ENCODE measurements around the gene ERI2.

The ERI2 gene

DNA sequence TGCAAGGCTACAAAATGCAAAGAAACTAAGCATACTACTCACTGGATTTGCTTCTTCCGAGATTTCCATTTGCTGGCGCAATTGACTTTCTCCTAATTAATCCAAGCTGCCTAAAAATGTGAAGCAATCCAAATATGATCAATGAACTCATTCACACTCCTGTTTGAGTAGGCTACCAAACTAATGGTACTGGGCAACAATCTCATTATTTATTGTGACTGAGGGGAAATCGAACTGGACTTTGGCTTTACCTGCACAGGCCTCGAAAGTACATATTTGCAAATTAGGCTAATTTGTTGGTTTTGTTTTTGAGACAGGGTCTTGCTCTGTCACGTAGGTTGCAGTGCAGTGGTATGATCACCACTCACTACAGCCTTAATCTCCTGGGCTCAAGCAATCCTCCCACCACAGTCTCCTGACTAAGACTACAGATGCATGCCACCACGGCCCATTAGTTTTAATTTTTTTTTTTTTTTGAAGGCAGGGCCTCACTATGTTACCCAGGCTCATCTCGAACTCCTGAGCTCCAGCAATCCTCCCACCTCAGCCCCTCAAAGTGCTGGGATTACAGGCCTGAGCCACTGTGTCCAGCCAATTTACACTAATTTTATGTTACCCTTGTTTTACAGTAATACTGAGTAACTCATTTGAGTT, 2.6 kb downstream of the ERI2 start:
- TF ChIP-seq EZH2 (IDR thresholded peaks at IDR 0.05), result no peak
- TF ChIP-seq POLR2AphosphoS5 (IDR thresholded peaks at IDR 0.05; ENCODE audit: borderline replicate concordance, low read depth, low read length), result no peak
- Histone ChIP-seq H3K9me3 (ENCODE audit: low read depth, low read length) (no peaks in the 10 kb centered on the region), H3K4me3 (no peak overlapping the region), H3K27ac (no peak overlapping the region; the same call in 1 of the 2 replicates), H3K9ac (ENCODE audit: insufficient read length) (no peak overlapping the region), H3K36me3 (ENCODE audit: insufficient read depth, low read length) (peaks cover 8% of the 10 kb centered on the region)
- no peak for DNase-seq (ENCODE audit: low read depth, low spot score)

DNA sequence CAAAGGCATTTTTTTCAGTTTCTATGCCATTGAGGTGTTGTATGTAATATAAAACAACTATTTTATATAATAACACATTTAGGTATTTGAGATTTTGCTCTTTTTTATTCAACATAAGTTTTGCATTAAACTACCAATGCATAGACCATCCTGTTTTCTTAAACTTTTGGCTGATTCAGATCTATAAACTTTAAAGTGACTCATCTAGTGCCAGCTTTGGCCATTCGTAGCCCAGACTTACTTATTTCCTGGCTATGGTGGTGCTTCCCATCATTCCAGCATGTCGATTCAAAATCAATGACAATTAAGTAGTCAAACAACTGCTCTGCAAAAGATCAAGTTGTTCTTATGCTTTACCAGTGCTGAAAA, 3.1 kb downstream of the ERI2 start:
- Histone ChIP-seq H3K4me3 (no peak overlapping the region), H3K9me3 (ENCODE audit: low read depth, low read length) (no peaks in the 10 kb centered on the region), H3K9ac (ENCODE audit: insufficient read length) (no peak overlapping the region), H3K27ac (no peak overlapping the region), H3K36me3 (ENCODE audit: insufficient read depth, low read length) (peaks cover 13% of the 10 kb centered on the region)
- DNase-seq (ENCODE audit: low read depth, low spot score), result no peak
- TF ChIP-seq EZH2 (IDR thresholded peaks at IDR 0.05) (no peak), POLR2AphosphoS5 (IDR thresholded peaks at IDR 0.05; ENCODE audit: borderline replicate concordance, low read depth, low read length) (no peak), FOXP2 (optimal IDR thresholded peaks at IDR 0.05; ENCODE audit: control extremely low read depth, extremely low read length, insufficient read depth) (no peak)

DNA sequence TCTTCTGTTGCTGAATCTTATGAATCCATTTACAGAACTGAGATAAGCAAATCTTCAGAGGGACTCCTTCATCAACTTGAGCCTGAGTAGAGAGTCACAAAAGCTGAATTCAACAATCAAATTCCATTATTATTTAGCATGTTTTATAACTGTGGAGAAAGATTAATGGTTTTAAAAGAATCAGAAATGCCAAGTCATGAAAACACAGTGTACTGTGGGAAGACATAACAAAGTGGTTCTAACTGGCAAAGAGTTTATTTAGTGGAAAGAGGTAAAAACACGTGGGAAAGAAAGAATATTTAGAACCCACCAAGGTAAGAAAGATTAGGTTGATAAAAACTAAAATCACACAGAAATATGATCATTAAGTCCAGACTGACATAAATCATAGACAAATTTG, 5.0 kb downstream of the ERI2 start:
- TF ChIP-seq FOXP2 (optimal IDR thresholded peaks at IDR 0.05; ENCODE audit: control extremely low read depth, extremely low read length, insufficient read depth) (no peak), EZH2 (IDR thresholded peaks at IDR 0.05) (no peak), POLR2AphosphoS5 (IDR thresholded peaks at IDR 0.05; ENCODE audit: borderline replicate concordance, low read depth, low read length) (no peak)
- H3K36me3 ChIP-seq (ENCODE audit: insufficient read depth, low read length), result peaks cover 20% of the 10 kb centered on the region

DNA sequence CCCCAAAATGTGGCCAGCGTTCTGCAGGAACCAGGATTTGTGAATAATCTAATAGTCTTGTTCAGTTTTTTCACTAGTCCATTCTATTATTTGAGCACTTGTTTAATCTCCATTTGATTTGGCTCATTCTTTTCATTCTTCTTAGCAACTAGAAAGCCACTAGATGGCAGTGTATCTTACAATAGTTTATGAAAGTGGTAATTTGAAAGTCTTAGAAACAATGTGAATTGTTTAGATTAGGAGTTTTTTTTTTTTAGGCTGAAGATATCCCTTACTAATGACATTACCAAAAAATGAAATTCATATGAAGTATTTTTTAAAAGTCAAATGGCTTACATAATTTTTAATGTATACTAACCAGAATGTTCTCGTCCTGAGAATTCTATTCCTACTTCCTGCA, 6.7 kb downstream of the ERI2 start:
- no peak for DNase-seq (ENCODE audit: low read depth, low spot score)
- no peak for TF ChIP-seq POLR2AphosphoS5 (IDR thresholded peaks at IDR 0.05; ENCODE audit: borderline replicate concordance, low read depth, low read length)
- TF ChIP-seq FOXP2 (optimal IDR thresholded peaks at IDR 0.05; ENCODE audit: control extremely low read depth, extremely low read length, insufficient read depth), result no peak
- no peak for TF ChIP-seq EZH2 (IDR thresholded peaks at IDR 0.05)
- peaks cover 20% of the 10 kb centered on the region for H3K36me3 ChIP-seq (ENCODE audit: insufficient read depth, low read length)

More for the DNA sequence above, 5.0 kb downstream of the ERI2 start:
- H3K9me3 ChIP-seq (ENCODE audit: low read depth, low read length), result no peaks in the 10 kb centered on the region
- no peak overlapping the region for H3K9ac ChIP-seq (ENCODE audit: insufficient read length)
- H3K4me3 ChIP-seq, result no peak overlapping the region
- no peak for DNase-seq (ENCODE audit: low read depth, low spot score)
- H3K27ac ChIP-seq, result no peak overlapping the region

DNA sequence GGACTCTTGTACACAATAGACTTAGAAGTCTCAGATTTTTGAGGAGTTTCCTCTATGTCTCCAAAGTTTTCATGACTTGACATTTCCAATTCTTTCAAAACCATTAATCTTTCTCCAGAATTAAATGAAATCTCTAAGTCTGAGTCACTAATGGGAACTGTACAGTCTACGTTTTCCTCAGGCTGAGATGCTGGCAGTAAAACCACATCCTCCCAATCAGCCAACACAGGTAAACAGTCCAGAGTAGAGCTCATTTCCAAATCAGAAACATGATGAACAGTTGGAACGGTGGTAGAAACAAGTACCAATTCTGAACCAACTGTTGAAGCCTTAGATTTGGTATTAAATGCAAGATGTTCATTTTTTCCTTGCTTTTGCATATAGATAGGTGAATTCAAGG, 7.9 kb downstream of the ERI2 start:
- H3K9me3 ChIP-seq (ENCODE audit: low read depth, low read length), result no peaks in the 10 kb centered on the region
- peaks cover 20% of the 10 kb centered on the region for H3K36me3 ChIP-seq (ENCODE audit: insufficient read depth, low read length)
- TF ChIP-seq POLR2AphosphoS5 (IDR thresholded peaks at IDR 0.05; ENCODE audit: borderline replicate concordance, low read depth, low read length) (no peak), EZH2 (IDR thresholded peaks at IDR 0.05) (no peak), FOXP2 (optimal IDR thresholded peaks at IDR 0.05; ENCODE audit: control extremely low read depth, extremely low read length, insufficient read depth) (no peak)
- DNase-seq (ENCODE audit: low read depth, low spot score), result no peak
- no peak overlapping the region for H3K4me3 ChIP-seq
- no peak overlapping the region for H3K27ac ChIP-seq
- no peak overlapping the region for H3K9ac ChIP-seq (ENCODE audit: insufficient read length)

More for the DNA sequence above, 6.7 kb downstream of the ERI2 start:
- Histone ChIP-seq H3K4me3 (no peak overlapping the region), H3K27ac (no peak overlapping the region), H3K9ac (ENCODE audit: insufficient read length) (no peak overlapping the region), H3K9me3 (ENCODE audit: low read depth, low read length) (no peaks in the 10 kb centered on the region)

DNA sequence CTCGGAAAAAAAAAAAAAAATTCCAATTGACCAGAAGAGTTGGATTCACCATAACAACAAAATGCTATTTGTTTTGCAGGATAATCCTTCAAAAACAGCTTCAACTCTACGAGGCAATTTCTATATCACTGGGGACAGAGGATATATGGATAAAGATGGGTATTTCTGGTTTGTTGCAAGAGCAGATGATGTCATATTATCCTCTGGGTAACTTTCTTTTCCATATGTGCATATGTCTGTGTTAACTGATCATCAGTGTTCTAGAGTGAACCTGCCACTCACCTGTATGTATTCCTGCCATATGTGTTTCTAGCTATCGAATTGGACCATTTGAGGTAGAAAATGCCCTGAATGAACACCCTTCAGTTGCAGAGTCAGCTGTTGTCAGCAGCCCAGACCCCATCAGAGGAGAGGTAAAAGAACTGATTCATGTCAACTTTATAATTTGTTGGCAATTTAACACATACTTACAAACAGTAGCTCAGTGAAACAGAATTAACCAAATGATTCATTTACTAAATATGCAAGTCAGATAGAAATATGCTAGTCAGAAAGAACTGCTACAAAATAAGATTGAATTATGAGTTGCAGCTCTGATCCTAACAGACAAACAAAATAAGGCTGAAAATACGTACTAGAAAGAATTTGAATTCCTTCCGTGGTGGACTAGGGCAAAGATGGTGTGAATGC, 14.2 kb downstream of the ERI2 start:
- Histone ChIP-seq H3K4me3 (no peak overlapping the region), H3K9ac (ENCODE audit: insufficient read length) (no peak overlapping the region), H3K36me3 (ENCODE audit: insufficient read depth, low read length) (no peaks in the 10 kb centered on the region), H3K9me3 (ENCODE audit: low read depth, low read length) (no peaks in the 10 kb centered on the region), H3K27ac (no peak overlapping the region)
- TF ChIP-seq POLR2AphosphoS5 (IDR thresholded peaks at IDR 0.05; ENCODE audit: borderline replicate concordance, low read depth, low read length), result no peak
- no peak for TF ChIP-seq FOXP2 (optimal IDR thresholded peaks at IDR 0.05; ENCODE audit: control extremely low read depth, extremely low read length, insufficient read depth)
- no peak for TF ChIP-seq EZH2 (IDR thresholded peaks at IDR 0.05)
- no peak for DNase-seq (ENCODE audit: low read depth, low spot score)

DNA sequence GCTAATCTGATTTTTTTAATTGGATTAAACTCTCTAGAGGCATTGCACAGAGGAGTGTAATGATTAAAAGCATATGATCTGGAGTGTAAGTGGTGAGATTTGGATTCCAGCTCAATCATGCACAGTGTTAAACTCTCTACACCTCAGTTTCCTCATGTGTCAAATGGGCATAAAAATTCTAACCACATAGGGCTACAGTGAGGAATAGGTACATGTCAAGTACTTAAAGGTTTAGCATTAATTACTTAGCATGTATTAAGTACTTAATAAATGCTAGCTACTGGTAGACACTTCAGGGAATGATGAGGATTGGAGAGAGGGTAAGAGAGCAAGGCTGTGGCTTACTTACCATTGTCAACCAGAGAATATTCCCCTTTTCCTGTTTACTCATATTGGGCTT, 17.1 kb downstream of the ERI2 start:
- no peak for DNase-seq (ENCODE audit: low read depth, low spot score)
- Histone ChIP-seq H3K9me3 (ENCODE audit: low read depth, low read length) (no peaks in the 10 kb centered on the region), H3K9ac (ENCODE audit: insufficient read length) (no peak overlapping the region), H3K27ac (no peak overlapping the region), H3K4me3 (no peak overlapping the region), H3K36me3 (ENCODE audit: insufficient read depth, low read length) (no peaks in the 10 kb centered on the region)
- TF ChIP-seq POLR2AphosphoS5 (IDR thresholded peaks at IDR 0.05; ENCODE audit: borderline replicate concordance, low read depth, low read length) (no peak), EZH2 (IDR thresholded peaks at IDR 0.05) (no peak), FOXP2 (optimal IDR thresholded peaks at IDR 0.05; ENCODE audit: control extremely low read depth, extremely low read length, insufficient read depth) (no peak)

DNA sequence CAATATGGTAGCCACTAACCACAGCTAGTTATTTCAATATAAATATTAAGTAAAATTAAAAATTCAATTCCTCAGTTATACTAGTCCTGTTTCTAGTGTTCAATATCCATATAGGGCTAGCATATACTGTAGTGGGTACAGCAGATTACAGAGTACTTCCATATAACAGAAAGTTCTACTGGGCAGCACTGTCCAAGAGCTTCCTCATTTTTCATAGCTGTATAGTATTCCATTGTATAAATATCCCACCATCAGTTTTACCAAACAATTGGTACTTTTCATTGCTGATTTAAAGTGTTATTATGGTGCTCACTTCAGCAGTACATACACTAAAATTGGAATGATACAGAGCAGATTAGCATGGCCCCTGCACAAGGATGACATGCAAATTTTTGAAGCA, 22.1 kb downstream of the ERI2 start:
- Histone ChIP-seq H3K9ac (ENCODE audit: insufficient read length) (no peak overlapping the region), H3K9me3 (ENCODE audit: low read depth, low read length) (no peaks in the 10 kb centered on the region), H3K27ac (no peak overlapping the region), H3K4me3 (no peak overlapping the region), H3K36me3 (ENCODE audit: insufficient read depth, low read length) (no peaks in the 10 kb centered on the region)
- TF ChIP-seq POLR2AphosphoS5 (IDR thresholded peaks at IDR 0.05; ENCODE audit: borderline replicate concordance, low read depth, low read length), result no peak
- no peak for TF ChIP-seq FOXP2 (optimal IDR thresholded peaks at IDR 0.05; ENCODE audit: control extremely low read depth, extremely low read length, insufficient read depth)
- no peak for TF ChIP-seq EZH2 (IDR thresholded peaks at IDR 0.05)
- DNase-seq (ENCODE audit: low read depth, low spot score), result no peak

Data from SK-N-MC (cell line).